HepG2 (cell line): Measurements from ENCODE around the gene SLC34A2. TPM values are rescaled to one million over a fixed set of nuclear protein-coding genes. Genes with fewer than 3 reads are reported as not detected.

Experiments
- ATAC-seq: fragments of 200-7000 bp; cut with Tn5 transposase; 3 replicates; pipeline ENCODE4 v1.9.1; 2020; ENCODE audit warnings: mild to moderate bottlenecking, moderate library complexity
- BruUV-seq: library from RNA; stranded (reverse); fragments of 400-500 nt; replicated peaks from 2 replicates; lab custom pipeline; 2021; lab: Mats Ljungman, UMichigan
- CTCF ChIA-PET: fragments of 300-600 bp; formaldehyde crosslinking; extraction: SDS; loops from one replicate; lab custom pipeline; 2021; ENCODE audit warnings: low total read pairs, inconsistent platforms, low intra/inter-chr PET ratio; lab: Yijun Ruan, JAX
- POLR2A ChIA-PET: fragments of 350-600 bp; sonication (Branson Sonifier 250); formaldehyde crosslinking; loops from one replicate; lab custom pipeline; 2020; ENCODE audit warnings: antibody characterized with exemption, inconsistent platforms; lab: Yijun Ruan, JAX
- DNase-seq: peaks from one replicate; pipeline ENCODE4 v3.0.0-alpha.2; 2015; ENCODE audit warnings: low spot score
- FAIRE-seq: peaks from 3 replicates; lab custom pipeline; 2011; peaks lifted over from hg19 to GRCh38; lab: Jason Lieb, UNC
- H2AFZ ChIP-seq: one replicate; pipeline ENCODE4 v1.6.1; 2011; ENCODE audit warnings: low read length, inconsistent platforms
- H3K27ac ChIP-seq: fragments of 300-600 bp; 3 replicates; pipeline ENCODE4 v1.8.0; 2011; ENCODE audit warnings: mixed run types, mild to moderate bottlenecking, mixed read lengths, low read length, inconsistent platforms; ENCODE audit not compliant: insufficient read depth; ENCODE audit errors: extremely low read length
- H3K27me3 ChIP-seq, 2 experiments: fragments of 200-600 bp in 1 of 2; 2 replicates in 1 of 2; 3 replicates in 1 of 2; pipeline versions ENCODE4 v1.6.0 to v1.8.0; 2011; ENCODE audit warnings: low read length in 2 of 2, mild to moderate bottlenecking in 2 of 2, moderate library complexity in 2 of 2, inconsistent platforms in 1 of 2; ENCODE audit not compliant: insufficient read depth in 2 of 2, control insufficient read depth in 1 of 2
- H3K36me3 ChIP-seq, 2 experiments: fragments of 200-600 bp in 1 of 2; replicated peaks in 1 of 2; 2 replicates in 1 of 2; 3 replicates in 1 of 2; pipeline versions ENCODE4 v1.5.1 to v1.8.0; 2011; ENCODE audit warnings: low read length in 2 of 2, inconsistent platforms in 1 of 2; ENCODE audit not compliant: insufficient read depth in 2 of 2, control insufficient read depth in 1 of 2
- H3K4me1 ChIP-seq: 2 replicates; pipeline ENCODE4 v1.5.1; 2012; ENCODE audit warnings: low read length, inconsistent platforms; ENCODE audit not compliant: insufficient read depth
- H3K4me2 ChIP-seq: 2 replicates; pipeline ENCODE4 v1.6.0; 2011; ENCODE audit warnings: low read depth, low read length, inconsistent platforms
- H3K4me3 ChIP-seq, 3 experiments: fragments of 200-600 bp in 1 of 3; sonication (generic), shearing (Covaris generic) in 1 of 3; replicated peaks in 1 of 3; 2 replicates each; pipeline ENCODE4 v1.5.1; 2011 to 2016; ENCODE audit warnings: low read length in 3 of 3, inconsistent platforms in 2 of 3, low read depth in 2 of 3, mild to moderate bottlenecking in 2 of 3, control low read depth in 1 of 3, mixed read lengths in 1 of 3; ENCODE audit not compliant: insufficient read depth in 1 of 3
- H3K79me2 ChIP-seq: one replicate; pipeline ENCODE4 v1.6.1; 2011; ENCODE audit warnings: low read length, inconsistent platforms; ENCODE audit not compliant: insufficient read depth
- H3K9ac ChIP-seq: 2 replicates; pipeline ENCODE4 v1.6.0; 2011; ENCODE audit warnings: mild to moderate bottlenecking, low read depth, low read length, inconsistent platforms; ENCODE audit not compliant: insufficient read depth
- H3K9me3 ChIP-seq: 2 replicates; pipeline ENCODE4 v1.5.1; 2012; ENCODE audit warnings: mild to moderate bottlenecking, low read length
- H4K20me1 ChIP-seq: 2 replicates; pipeline ENCODE4 v1.6.0; 2011; ENCODE audit warnings: inconsistent platforms, mild to moderate bottlenecking, low read length, moderate library complexity; ENCODE audit not compliant: insufficient read depth
- DNMT1 ChIP-seq: sonication (generic); formaldehyde crosslinking; IDR thresholded peaks from 2 replicates; pipeline ENCODE4 v1.5.1; 2020; ENCODE audit warnings: mild to moderate bottlenecking, missing genetic modification reagents
- GATAD2A ChIP-seq: IDR thresholded peaks from 2 replicates; pipeline ENCODE4 v1.6.1; 2016
- KDM5B ChIP-seq: sonication (generic); formaldehyde crosslinking; IDR thresholded peaks from 2 replicates; pipeline ENCODE4 v1.4.0; 2020; ENCODE audit warnings: missing genetic modification reagents, mild to moderate bottlenecking, borderline replicate concordance
- NFE2 ChIP-seq: sonication (generic); formaldehyde crosslinking; IDR thresholded peaks from 2 replicates; pipeline ENCODE4 v1.4.0; 2020; ENCODE audit warnings: missing genetic modification reagents
- PPARG ChIP-seq: conservative IDR thresholded peaks from 2 replicates; pipeline ENCODE4 v1.6.1; 2016; ENCODE audit warnings: missing biosample characterization, missing genetic modification reagents
- SALL2 ChIP-seq: sonication (generic); formaldehyde crosslinking; IDR thresholded peaks from 2 replicates; pipeline ENCODE4 v1.8.1; 2023; ENCODE audit warnings: mild to moderate bottlenecking, missing genetic modification reagents, inconsistent platforms
- SIN3B ChIP-seq: fragments of 150-350 bp; IDR thresholded peaks from 2 replicates; pipeline ENCODE4 v1.6.1; 2014; ENCODE audit warnings: low read length
- TOE1 ChIP-seq: sonication (generic); formaldehyde crosslinking; IDR thresholded peaks from 2 replicates; pipeline ENCODE4 v1.4.0; 2020; ENCODE audit warnings: mild to moderate bottlenecking, missing genetic modification reagents
- ZNF136 ChIP-seq: sonication (generic); formaldehyde crosslinking; IDR thresholded peaks from 2 replicates; pipeline ENCODE4 v1.8.1; 2022; ENCODE audit warnings: low read depth, mild to moderate bottlenecking, moderate library complexity, missing genetic modification reagents
- ZNF232 ChIP-seq: sonication (generic); formaldehyde crosslinking; IDR thresholded peaks from 2 replicates; pipeline ENCODE4 v1.4.0; 2020; ENCODE audit warnings: missing genetic modification reagents, borderline replicate concordance
- ZNF432 ChIP-seq: sonication (generic); formaldehyde crosslinking; IDR thresholded peaks from 2 replicates; pipeline ENCODE4 v1.5.0; 2020; ENCODE audit warnings: missing genetic modification reagents, mild to moderate bottlenecking, borderline replicate concordance
- ZNF563 ChIP-seq: sonication (generic); formaldehyde crosslinking; IDR thresholded peaks from 2 replicates; pipeline ENCODE4 v1.8.0; 2022; ENCODE audit warnings: mild to moderate bottlenecking, moderate library complexity, missing genetic modification reagents
- WGBS: methylation state at CpG from one replicate; pipeline ENCODE4 v1.1.6; 2017; ENCODE audit warnings: low lambda C conversion rate; 5-methylcytosine and 5-hydroxymethylcytosine counted together
- in situ Hi-C: cut with HindIII; loops from 2 replicates; pipeline ENCODE4 v1.10.0; 2017; ENCODE audit warnings: low pct_unique_long_range_greater_than_20kb; ENCODE audit not compliant: extremely low pct_ligation_motif_present
- intact Hi-C: fragments of 100-400 bp; cut with micrococcal nuclease; formaldehyde crosslinking; loops from one replicate; pipeline ENCODE4 v1.10.0; 2022; ENCODE audit not compliant: unreplicated experiment
- polyA plus RNA-seq, 8 experiments: library from polyadenylated mRNA; depleted of rRNA in 3 of 8; stranded (reverse) in 7 of 8; unstranded in 1 of 8; fragments of >200 nt; fragmentation: Illumina TruSeq in 4 of 8; extraction: Trizol in 4 of 8; gene quantifications; 2 replicates each; pipeline versions ENCODE4 v1.2.1 to v1.2.3, GENCODE V29; 2011 to 2016; ENCODE audit warnings: low read depth in 4 of 8, missing spikeins in 1 of 8, mixed read lengths in 1 of 8; ENCODE audit not compliant: insufficient read depth in 1 of 8
- total RNA-seq, 5 experiments: library from RNA; depleted of rRNA; stranded (reverse); fragments of >200 nt; fragmentation: Illumina TruSeq; extraction: Trizol; gene quantifications; 2 replicates each; pipeline ENCODE4 v1.2.3, GENCODE V29; 2016; ENCODE audit warnings: low read depth in 1 of 5
- TF ChIP-seq, protein P1 (sequence below): sonication (generic); formaldehyde crosslinking; IDR thresholded peaks from 2 replicates; pipeline ENCODE4 v1.4.0; 2020; ENCODE audit warnings: mild to moderate bottlenecking, missing genetic modification reagents
- TF ChIP-seq, protein P2 (sequence below): IDR thresholded peaks from 2 replicates; pipeline ENCODE4 v1.6.1; 2018; ENCODE audit warnings: missing genetic modification reagents
- TF ChIP-seq, protein P3 (sequence below): sonication (generic); formaldehyde crosslinking; IDR thresholded peaks from 2 replicates; pipeline ENCODE4 v1.4.0; 2020; ENCODE audit warnings: mild to moderate bottlenecking, missing genetic modification reagents

Gene SLC34A2
- total and polyA plus RNA-seq, 2 of the 13 experiments (the other 11 are each of a cell fraction or from before 2014, with no cell fraction given): not detected

DNA sequence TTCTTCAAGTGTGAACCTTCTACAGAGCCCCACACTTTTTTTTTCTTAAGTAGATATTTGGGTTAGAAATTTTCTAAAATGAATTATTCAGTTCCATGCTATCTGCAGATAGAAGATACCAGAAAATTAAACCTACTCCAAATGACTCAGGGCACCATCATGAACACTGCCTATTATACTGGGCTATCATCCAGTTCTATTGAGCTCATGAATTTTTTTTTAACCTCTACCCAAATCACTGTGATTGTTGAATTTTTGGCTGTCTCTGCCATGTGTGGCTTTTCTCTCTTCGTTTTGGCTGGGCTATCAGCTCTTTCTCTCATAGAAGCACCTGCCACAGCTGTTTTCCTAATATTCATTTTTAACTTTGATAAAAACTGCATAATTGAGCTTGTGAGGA, 31.0 kb upstream of the SLC34A2 start:
- no peak overlapping the region for H3K27ac ChIP-seq
- no peaks in the 10 kb centered on the region for H3K4me1 ChIP-seq
- intact Hi-C loops: no loop called here
- in situ Hi-C loops: no loop called here
- FAIRE-seq (no peak), DNase-seq (no peak), ATAC-seq (no peak)
- BruUV-seq: no TSS peak
- H3K79me2 ChIP-seq: no peaks in the 10 kb centered on the region
- no peak overlapping the region for H3K4me2 ChIP-seq
- no peak overlapping the region for H3K9ac ChIP-seq
- no peaks in the 10 kb centered on the region; a peak in 1 of 5 replicates for H3K27me3 ChIP-seq
- no peak overlapping the region for H2AFZ ChIP-seq
- no peaks in the 10 kb centered on the region for H3K36me3 ChIP-seq
- WGBS: 0% methylated on average over 1 of the region's 1 CpG
- H3K4me3 ChIP-seq: no peak overlapping the region
- no peaks in the 10 kb centered on the region for H3K9me3 ChIP-seq
- ChIA-PET CTCF (no interaction called here), POLR2A (no interaction called here)
- no peaks in the 10 kb centered on the region for H4K20me1 ChIP-seq
- TF ChIP-seq, protein P1, sequence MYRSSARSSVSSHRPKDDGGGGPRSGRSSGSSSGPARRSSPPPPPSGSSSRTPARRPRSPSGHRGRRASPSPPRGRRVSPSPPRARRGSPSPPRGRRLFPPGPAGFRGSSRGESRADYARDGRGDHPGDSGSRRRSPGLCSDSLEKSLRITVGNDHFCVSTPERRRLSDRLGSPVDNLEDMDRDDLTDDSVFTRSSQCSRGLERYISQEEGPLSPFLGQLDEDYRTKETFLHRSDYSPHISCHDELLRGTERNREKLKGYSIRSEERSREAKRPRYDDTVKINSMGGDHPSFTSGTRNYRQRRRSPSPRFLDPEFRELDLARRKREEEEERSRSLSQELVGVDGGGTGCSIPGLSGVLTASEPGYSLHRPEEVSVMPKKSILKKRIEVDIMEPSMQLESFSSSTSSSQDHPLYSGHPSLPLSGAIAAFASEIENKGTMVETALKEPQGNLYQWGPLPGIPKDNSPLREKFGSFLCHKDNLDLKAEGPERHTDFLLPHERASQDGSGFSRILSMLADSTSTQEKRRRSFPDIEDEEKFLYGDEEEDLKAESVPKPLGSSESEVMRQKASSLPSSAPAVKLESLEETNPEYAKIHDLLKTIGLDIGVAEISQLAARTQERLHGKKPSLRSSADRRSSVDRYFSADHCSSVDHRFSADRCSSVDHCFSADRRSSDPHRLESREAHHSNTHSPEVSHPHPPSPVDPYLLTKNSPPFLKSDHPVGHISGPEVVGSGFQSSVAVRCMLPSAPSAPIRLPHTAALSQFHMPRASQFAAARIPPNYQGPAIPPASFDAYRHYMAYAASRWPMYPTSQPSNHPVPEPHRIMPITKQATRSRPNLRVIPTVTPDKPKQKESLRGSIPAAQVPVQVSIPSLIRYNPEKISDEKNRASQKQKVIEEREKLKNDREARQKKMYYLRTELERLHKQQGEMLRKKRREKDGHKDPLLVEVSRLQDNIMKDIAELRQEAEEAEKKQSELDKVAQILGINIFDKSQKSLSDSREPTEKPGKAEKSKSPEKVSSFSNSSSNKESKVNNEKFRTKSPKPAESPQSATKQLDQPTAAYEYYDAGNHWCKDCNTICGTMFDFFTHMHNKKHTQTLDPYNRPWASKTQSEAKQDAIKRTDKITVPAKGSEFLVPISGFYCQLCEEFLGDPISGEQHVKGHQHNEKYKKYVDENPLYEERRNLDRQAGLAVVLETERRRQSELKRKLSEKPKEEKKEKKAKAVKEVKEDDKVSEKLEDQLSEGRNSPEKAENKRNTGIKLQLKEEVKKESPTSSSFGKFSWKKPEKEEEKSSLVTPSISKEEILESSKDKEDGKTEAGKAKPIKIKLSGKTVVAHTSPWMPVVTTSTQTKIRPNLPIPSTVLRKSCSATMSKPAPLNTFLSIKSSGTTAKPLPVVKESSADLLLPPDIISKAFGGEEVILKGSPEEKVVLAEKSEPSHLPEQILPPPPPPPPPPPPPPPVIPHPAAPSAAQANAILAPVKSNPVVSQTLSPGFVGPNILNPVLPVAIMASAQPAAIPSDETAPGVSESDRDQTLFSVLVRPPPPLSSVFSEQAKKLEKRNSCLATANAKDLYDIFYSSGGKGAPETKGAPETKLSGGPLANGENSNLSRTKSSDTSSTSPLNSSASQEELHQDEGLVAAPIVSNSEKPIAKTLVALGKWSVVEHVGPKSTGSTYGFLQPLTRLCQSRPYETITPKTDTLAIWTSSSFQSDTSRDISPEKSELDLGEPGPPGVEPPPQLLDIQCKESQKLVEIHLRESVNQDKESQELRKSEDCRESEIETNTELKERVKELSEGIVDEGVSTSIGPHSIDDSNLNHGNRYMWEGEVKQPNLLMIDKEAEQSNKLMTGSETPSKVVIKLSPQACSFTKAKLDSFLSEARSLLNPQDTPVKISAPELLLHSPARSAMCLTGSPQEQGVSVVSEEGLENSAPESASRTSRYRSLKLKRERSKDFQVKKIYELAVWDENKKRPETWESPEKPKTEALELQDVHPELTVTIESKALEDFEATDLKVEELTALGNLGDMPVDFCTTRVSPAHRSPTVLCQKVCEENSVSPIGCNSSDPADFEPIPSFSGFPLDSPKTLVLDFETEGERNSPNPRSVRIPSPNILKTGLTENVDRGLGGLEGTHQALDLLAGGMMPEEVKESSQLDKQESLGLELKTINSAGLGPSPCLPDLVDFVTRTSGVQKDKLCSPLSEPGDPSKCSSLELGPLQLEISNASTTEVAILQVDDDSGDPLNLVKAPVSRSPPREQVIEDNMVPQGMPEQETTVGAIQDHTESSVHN (CRISPR knock-in tag): no peak
- TF ChIP-seq, protein P2, sequence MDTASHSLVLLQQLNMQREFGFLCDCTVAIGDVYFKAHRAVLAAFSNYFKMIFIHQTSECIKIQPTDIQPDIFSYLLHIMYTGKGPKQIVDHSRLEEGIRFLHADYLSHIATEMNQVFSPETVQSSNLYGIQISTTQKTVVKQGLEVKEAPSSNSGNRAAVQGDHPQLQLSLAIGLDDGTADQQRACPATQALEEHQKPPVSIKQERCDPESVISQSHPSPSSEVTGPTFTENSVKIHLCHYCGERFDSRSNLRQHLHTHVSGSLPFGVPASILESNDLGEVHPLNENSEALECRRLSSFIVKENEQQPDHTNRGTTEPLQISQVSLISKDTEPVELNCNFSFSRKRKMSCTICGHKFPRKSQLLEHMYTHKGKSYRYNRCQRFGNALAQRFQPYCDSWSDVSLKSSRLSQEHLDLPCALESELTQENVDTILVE (CRISPR knock-in tag): no peak
- no peak for TF ChIP-seq ZNF563 (CRISPR knock-in tag)
- no peak for TF ChIP-seq SIN3B
- TF ChIP-seq PPARG (CRISPR knock-in tag): no peak
- TF ChIP-seq KDM5B (CRISPR knock-in tag): no peak
- no peak for TF ChIP-seq NFE2
- no peak for TF ChIP-seq TOE1 (CRISPR knock-in tag)
- TF ChIP-seq ZNF136 (CRISPR knock-in tag): no peak
- TF ChIP-seq, protein P3, sequence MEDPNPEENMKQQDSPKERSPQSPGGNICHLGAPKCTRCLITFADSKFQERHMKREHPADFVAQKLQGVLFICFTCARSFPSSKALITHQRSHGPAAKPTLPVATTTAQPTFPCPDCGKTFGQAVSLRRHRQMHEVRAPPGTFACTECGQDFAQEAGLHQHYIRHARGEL (CRISPR knock-in tag): no peak
- TF ChIP-seq GATAD2A (CRISPR knock-in tag): no peak
- TF ChIP-seq SALL2: no peak
- TF ChIP-seq ZNF432 (CRISPR knock-in tag): no peak
- TF ChIP-seq ZNF232 (CRISPR knock-in tag): no peak
- no peak for TF ChIP-seq DNMT1 (CRISPR knock-in tag)
